ENCODE measurements around the gene PGAM2.

DNA sequence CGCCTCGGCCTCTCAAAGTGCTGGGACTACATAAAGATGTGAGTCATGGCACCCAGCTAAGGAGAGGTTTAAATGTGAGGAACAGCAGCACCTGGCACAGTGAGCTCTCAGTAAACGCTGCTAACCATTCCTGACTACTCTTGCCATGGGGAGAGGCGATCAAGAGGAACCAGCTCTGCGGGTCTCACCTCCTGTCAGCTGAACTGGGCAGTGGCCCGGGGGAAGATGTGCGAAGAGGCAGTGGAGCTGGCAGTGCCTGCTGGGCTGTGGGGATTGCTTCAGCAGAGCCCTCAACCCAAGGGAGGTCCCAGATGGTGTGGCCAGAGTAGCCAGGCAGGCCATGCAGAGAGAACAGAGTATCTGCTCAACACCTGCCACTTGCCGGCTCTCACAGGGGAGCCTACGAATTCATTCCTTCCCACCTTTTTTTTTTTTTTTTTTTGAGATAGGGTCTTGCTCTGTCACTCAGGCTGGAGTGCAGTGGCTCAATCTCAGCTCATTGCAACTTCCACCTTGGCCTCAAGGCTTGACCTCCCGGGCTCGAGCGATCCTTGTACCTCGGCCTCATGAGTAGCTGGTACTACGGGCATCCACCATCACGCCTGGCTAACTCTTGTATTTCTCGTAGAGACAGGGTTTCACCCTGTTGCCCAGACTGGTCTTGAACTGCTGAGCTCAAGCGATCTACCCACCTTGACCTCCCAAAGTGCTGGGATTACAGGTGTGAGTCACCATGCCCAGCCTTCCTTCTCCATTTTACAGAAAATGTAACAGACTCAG is 10.1 kb upstream of the PGAM2 start:
- TF ChIP-seq, protein P1, sequence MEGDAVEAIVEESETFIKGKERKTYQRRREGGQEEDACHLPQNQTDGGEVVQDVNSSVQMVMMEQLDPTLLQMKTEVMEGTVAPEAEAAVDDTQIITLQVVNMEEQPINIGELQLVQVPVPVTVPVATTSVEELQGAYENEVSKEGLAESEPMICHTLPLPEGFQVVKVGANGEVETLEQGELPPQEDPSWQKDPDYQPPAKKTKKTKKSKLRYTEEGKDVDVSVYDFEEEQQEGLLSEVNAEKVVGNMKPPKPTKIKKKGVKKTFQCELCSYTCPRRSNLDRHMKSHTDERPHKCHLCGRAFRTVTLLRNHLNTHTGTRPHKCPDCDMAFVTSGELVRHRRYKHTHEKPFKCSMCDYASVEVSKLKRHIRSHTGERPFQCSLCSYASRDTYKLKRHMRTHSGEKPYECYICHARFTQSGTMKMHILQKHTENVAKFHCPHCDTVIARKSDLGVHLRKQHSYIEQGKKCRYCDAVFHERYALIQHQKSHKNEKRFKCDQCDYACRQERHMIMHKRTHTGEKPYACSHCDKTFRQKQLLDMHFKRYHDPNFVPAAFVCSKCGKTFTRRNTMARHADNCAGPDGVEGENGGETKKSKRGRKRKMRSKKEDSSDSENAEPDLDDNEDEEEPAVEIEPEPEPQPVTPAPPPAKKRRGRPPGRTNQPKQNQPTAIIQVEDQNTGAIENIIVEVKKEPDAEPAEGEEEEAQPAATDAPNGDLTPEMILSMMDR (conservative IDR thresholded peaks at IDR 0.05; ENCODE audit: low read depth in 2 of 2) = no peak
- TF ChIP-seq EZH2phosphoT487 (IDR thresholded peaks at IDR 0.05; ENCODE audit: unreplicated experiment) = no peak
